Activated T-helper 1 cell treated with anti-CD3 and anti-CD28 coated beads, Interleukin-2, amount 50 U/mL, for 16 hours (primary cell): ENCODE results near the gene LINGO3.

Source experiments
- DNase-seq, 2 donors: peaks; one replicate each; pipeline ENCODE4 v3.0.0-alpha.2; 2020; ENCODE audit warnings: low read depth in 1 of 2, low spot score in 1 of 2

The LINGO3 gene

DNA sequence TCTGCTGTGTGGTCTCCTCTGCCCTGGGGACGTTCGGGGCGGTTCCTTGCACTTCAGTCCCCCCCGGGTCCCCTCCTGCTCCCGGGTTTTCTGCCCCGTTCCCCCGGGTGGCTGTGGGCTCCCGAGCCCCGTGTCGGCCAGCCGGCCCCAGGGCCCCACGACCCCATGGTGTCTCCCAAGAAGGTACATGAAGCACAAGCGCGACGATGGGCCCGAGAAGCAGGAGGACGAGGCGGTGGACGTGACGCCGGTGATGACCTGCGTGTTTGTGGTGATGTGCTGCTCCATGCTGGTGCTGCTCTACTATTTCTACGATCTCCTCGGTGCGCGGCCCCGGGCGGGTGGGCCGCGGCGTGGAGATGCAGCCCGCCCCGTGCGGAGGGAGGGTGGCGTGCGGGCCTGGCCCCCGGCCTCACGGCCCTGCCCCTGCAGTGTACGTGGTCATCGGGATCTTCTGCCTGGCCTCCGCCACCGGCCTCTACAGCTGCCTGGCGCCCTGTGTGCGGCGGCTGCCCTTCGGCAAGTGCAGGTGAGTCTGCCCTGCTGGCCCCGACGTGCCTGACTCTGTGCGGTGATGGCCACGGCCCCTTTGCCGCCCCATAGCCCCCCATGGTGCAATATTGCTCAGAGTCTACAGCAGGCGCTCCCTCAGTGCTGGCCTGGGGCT lies 31.8 kb upstream of the LINGO3 start:
- no peak for DNase-seq

DNA sequence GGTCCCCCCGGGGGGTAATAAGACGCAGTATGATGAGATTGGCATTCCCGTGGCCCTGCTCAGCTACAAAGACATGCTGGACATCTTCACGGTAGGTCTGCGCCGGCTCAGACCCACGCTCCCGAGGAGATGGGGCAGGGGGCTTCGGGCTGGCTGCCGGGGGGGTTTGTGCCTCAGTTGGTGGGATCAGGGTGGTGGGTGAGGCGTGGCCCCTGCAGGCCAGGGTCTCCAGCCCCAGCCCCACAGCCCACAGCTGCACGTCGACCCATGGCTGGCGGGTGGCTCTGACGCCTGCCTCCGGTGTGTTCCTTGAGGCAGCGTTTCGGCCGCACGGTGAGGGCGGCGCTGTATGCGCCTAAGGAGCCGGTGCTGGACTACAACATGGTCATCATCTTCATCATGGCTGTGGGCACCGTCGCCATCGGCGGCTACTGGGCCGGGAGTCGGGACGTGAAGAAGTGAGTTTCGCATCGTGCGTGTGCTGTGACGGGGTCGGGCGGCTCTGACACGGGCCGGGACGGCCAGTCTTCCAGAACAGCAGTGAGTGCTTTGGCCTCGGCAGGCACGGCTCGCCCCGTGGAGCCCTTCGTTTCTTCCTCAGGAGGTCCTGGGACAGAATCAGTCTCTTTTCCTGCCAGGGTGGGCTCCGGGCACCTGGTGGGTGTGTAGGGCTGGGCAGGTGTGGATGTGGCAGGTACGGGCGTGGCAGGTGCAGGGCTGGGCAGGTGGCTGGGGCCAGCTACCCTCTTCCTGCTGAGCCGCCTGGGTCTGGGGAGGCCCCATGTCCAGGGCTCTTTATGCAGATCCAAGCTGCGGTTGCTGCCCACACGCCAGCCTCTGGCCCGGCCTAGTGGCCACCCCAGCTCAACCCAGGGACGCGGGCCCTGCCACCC lies 31.0 kb upstream of the LINGO3 start:
- DNase-seq: no peak

DNA sequence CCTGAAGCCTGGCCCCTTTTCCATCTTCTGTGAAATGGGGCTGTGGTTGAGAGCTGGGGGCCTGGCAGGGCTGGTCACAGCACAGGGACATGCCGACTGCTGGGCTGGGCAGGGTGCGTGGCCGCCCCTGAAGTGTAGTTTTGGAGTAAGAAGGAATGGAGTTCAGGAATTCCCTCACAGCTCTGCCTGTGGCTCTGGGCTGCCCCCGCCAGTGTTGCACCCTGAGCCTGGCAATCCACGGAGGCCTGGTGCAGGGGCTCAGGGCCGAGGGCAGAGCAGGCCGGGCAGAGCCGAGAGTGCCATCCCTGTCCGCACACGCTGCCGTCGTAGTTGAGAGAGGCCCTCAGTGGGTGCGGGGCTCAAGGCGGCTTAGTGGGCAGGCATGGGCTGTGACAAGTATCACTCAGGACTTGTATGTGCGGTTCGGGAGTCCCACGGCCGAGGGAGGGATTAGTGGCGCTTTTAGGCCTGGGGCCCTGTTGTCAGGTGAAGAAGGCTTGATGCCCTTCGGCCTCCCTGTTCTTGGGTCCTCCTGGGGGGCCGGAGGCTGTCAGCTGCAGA lies 30.2 kb upstream of the LINGO3 start:
- DNase-seq: no peak

DNA sequence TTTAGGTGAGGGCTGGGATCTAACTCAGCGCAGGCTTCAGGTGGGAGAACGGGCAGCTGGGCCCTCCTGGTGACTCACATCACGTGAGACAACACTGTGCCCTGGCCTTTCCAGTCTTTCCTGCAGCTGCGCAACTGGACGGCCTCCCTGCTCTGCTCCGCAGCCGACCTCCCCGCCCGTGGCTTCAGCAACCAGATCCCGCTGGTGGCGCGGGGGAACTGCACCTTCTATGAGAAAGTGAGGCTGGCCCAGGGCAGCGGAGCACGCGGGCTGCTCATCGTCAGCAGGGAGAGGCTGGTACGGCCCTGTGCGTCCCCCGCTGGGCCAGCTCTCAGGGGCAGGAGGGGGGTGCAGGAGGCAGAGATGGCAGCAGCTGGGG lies 29.4 kb upstream of the LINGO3 start:
- no peak for DNase-seq

DNA sequence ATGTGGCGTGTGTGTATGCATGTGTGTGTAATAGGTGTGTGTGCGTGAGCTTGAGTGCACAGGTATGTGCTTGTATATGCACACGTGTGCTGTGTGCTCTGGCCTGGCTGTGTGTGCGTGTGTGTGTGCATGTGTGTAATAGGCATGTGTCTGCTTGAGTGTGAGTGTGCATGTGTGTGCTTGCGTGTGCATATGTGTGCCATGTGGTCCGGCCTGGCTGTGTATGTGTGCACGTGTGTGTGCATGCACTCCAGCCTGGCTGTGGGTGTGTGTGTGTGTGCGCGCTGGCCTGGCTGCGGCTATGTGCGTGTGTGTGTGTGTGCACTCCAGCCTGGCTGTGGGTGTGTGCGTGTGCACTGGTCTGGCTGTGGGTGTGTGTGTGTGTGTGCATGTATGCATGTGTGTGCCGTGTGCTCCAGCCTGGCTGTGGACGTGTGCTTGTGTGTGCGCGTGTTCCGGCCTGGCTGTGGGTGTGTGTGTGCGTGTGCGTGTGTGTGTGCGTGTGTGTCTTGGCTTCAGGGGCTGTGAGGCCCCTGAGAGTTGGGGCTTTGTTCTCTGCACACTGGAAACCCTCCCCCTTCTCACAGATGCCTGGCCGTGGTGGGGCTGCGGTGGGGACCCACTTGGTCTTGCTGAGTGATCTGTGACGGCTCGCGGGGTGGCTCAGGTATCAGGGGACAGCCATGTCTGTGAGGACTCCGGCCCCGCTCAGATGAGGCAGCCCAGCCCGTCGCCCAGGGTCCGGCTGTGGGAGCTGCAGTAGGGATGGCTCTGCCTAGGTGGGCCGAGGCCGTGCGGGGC lies 28.8 kb upstream of the LINGO3 start:
- DNase-seq: no peak

DNA sequence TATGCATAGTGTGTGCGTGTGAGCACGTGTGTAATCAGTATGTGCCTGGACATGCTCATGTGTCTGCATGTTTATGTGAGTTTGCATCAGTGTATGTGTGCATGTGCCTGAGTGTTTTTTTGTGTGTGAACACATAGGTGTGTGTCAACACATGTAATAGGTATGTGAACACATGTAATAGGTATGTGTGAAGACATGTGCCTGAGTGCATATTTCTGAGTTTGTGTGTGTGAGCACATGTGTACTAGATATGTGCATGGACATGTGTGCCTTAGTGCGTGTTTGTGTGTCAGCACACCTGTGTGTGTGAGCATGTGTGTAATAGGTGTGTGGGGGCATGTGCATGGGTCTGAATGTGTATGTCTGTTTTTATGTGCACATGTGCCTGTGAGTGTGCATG lies 27.9 kb upstream of the LINGO3 start:
- no peak for DNase-seq

DNA sequence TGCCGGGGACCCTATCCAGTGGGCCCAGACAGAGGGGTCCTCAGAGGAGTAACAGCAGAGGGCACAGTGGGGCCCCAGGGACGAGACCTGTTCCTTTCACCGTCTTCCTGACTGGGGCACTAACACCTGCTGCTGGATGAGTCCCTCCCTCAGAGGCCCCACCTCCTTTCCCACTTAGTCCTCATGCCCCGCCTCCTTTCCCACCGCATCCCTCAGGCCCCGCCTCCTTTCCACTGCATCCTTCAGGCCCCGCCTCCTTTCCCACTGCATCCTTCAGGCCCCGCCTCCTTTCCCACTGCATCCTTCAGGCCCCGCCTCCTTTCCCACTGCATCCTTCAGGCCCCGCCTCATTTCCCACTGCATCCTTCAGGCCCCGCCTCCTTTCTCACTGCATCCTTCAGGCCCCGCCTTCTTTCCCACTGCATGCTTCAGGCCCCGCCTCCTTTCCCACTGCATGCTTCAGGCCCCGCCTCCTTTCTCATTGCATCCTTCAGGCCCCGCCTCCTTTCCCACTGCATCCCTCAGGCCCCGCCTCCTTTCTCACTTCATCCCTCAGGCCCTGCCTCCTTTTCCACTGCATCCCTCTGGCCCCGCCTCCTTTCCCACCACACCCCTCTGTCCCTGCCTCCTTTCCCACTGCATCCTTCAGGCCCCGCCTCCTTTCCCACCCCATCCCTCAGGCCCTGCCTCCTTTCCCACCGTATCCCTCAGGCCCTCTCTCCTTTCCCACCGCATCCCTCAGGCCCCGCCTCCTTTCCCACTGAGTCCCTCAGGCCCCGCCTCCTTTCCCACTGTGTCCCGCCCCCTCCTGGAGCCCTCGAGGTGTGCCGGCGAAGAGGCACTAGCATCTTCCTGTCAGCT lies 27.3 kb upstream of the LINGO3 start:
- no peak for DNase-seq

DNA sequence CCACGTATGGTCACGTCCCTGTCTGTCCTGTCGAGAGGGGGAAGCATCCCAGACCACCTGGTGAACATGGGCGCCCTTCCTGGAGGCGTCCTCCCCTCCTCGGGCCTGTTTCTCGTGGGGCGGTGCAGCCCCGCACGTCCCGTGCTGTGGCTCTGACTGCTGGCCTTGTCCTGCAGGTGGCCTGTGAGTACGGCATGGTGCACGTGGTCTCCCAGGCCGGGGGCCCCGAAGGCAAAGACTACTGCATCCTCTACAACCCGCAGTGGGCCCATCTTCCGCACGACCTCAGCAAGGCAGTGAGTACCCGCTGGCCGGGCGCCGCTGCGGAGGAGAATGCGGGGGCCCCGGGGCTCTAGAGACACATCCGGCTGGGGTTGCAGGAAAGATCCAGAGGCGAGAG lies 26.5 kb upstream of the LINGO3 start:
- DNase-seq: no peak

DNA sequence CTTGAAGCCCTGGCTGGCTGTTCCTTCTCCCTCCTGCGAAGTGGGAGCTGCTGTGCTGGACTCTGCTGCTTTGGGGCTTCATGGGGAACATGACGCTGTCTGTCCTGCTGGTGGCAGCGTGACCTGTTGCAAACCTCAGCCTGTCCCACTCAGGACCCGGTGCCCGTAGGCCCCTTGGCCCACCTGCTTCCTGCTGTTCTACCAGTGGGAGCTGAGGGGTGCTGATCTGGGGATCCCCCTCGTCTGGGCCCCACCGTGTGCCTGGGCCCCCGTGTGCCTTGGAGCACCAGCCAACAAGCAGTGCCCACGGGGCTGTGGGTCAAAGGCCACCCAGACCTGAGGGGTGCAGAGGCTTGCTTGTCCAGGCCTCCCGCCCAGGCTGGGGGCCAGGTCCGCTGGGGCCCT lies 25.9 kb upstream of the LINGO3 start:
- no peak for DNase-seq

DNA sequence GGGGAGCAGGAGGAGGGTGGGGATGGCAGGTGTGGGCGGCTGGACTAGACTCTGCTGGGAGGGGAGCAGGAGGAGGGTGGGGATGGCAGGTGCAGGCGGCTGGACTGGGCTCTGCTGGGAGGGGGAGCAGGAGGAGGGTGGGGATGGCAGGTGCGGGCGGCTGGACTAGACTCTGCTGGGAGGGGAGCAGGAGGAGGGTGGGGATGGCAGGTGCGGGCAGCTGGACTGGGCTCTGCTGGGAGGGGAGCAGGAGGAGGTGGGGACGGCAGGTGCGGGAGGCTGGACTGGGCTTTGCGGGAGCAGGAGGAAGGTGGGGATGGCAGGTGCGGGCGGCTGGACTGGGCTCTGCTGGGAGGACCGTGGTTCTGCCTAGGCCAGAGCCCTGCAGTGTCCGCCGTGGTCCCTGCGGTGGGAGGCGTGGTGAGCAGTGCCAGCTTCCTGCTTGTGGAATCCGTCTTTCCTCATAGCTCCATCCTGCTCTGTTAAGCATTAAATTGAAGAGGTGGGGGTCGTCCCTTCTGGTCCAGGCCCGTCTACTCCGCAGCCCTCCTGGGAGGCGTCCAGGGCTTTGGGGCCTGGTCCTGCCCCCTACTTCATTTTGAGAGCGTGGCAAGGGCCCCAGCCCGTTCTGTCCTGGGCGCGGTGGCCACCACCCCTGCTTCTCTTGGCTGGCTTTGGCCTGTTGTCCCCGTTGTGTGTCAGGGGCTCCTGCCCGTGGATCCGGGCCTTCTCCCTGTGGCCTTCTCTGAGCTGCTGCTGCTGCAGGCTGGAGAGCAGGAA lies 25.3 kb upstream of the LINGO3 start:
- no peak for DNase-seq

DNA sequence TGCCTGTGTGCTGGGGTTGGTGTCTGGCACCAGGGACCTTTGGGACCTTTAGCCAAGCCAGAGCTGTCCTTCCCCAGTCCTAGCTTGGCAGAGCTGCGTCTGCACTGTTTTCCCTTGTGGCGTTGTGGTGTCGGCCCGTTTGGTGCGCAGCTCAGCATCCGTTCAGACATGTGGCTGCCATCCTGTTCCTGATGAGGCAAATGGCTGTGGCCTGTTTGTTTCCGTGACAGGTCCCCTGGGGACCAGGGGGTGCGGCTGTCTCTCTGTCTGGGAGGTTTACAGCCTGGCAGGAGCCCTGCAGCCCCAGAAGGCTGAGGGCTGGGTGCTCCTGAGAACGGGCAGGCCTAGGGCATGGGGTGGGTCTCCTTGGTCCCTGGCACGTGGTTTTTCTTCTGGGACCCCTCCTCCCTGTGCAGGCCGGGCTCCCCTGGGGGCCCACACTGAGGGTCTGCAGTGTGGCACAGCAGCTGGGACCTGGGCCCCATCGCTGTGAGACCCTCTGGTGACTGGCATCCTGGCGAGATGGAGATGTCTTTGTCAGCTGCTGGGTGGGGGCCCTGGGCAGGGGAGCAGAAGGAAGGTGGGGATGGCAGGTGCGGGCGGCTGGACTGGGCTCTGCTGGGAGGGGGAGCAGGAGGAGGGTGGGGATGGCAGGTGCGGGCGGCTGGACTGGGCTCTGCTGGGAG lies 24.5 kb upstream of the LINGO3 start:
- DNase-seq: no peak

DNA sequence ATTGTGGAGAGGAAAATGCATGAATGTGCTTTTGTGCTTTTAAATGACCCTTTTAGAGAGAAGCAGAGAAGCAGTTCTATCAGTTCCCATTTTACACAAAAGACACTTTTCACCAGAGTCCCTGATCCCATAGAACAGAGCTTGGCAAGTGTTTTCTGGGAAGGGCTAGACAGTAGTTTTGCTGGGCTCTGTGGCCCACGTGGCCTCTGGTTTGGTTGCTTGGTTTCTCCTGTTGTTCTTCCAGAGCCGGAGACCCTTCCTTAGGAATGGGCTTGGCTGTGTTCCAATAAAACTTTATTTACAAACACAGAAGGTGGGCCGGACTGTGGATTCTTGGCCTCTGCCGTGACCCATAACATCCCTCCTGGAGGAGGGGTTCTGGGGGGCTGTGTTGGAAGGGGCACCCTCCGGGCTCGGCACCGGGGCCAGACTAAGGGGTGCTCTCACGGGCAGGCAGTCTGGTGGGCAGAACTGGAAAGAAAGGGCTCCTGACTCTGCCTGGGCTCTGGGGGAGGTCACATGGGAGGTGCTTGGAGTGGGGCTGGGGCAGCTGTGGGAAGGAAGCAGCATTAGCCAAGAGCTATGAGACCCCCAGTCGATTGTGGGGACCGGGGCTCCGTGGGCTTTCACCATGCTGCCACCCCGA lies 23.8 kb upstream of the LINGO3 start:
- no peak for DNase-seq

DNA sequence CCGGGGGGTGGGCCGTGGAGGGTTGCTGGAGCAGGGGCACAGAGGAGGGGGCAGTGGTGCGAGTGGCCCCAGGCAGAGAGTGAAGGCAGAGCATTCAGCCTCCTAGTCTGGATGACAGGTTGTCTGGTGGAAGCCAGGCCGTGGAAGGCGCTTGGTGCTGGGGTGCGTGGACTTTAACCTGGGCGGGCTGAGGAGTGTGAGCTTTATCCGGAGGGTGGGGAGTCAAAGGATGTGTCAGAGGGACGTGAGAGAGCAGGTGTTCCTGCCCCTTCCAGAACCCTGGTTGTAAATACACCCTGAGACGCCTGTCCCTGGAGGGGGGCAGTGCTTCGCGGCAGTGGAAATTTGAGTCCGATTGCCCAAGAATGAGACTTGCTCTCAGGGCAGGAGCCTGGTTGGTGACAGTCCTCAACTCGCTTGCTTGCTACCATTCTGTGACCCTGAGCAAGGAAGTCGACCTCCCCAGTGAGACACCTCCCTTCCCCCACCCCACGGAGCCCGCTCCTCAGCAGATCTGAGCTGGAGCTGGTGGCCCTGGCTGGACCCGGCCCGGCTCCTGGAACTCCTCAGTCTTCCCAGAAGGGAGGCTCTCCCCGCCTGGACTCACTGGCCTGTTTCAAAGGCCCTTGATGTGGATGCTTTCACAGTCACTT lies 22.8 kb upstream of the LINGO3 start:
- DNase-seq: no peak

DNA sequence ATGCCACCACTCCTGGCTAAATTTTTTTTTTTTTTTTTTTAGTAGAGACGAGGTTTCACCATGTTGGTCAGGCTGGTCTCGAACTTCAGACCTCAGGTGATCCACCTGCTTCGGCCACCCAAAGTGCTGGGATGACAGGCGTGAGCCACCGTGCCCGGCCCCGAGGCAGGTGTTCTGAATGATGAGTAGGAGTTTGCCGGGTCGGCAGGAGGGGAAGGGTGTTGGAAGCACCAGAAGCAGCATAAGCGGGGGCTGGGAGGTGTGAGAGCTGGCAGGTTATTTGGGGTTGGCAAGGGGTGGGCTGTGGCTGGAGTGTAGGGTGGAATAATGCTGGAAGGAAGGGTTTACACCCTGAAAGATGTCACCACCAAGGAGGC lies 22.3 kb upstream of the LINGO3 start:
- DNase-seq: no peak

DNA sequence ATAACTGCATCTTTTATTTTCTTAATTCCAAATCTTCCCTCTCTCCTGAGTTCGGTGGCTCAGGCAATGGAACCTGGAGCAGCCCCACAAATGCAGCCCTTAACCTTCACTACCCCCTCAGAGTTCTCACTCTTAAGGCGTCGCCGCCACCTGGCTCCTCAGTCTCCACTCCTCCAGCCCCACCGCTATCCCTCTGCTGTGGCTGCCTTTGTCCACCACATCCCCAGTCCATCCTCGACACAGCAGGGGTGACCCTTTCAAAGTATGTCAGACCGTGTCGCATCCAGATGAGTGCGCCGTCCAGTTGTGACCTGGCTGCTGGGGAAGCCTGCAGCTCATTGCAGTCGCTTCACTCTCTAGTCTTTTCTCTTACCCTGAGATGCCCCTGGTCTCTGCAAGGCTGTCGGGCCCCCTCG lies 21.6 kb upstream of the LINGO3 start:
- no peak for DNase-seq

DNA sequence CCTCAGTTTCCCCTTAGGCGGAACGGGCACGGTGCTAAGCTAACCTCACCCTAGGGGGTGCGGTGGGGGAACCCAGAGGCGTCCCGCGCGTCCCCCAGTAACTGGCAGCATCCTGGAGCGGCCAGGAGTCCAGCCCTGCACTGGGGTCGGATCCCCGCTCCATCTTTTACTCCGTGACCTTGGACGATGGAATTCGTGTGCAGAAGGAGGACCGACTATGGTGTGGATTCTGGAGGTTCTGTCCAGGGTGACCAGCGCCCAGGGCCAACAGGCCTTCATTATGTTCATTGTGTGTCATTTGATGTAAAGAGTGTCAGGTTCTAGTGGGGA lies 21.2 kb upstream of the LINGO3 start:
- DNase-seq: no peak

DNA sequence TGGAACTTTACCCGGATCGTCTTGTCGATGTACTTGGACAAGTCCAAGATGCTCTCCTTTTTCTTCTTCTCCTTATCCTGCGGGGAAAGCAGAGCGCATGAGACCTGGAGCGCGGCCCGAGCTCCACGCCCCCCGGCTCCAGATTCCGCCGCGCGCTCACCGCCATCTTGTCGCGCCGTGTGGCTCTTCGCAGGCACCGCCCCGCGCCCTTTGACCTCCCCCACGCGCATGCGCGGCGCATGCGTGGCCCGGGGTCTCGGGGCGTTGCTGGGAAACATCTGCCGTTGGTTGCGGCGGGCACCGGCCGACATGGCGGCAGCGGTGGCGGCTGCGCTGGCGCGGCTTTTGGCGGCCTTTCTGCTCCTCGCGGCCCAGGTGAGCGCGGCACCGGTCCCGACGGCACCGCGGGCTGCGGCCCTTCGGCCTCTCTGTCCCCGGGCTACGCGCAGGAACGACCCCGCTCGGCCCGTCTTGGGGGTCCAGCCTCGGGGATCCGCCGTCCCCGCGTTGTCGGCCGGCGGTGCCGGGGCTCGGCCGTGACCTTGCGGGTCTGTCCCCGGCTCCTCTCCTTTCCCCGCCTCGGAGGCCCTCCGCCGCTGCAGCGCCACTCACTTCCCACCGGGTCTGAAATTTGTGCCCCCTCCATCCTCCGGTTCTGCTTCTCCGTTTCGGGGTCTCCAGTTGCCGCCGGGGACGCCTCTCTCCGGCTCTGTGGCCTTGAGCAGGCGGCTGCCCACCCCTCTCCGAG lies 20.6 kb upstream of the LINGO3 start, which contains the start of the genes LSM7 and SPPL2B:
LSM7 (minus strand) TSS at position 186 of the 748 bp plus-strand sequence; CDS start at position 166, 20 bp downstream.
SPPL2B (plus strand) TSS at position 284 of the 748 bp plus-strand sequence; CDS start at position 310, 26 bp downstream.
- DNase-seq: peak; percentile 81 to 93
